IMR-90 (cell line): ENCODE measurements around the gene S100A16. TPM values are rescaled to one million over a fixed set of nuclear protein-coding genes. Genes with fewer than 3 reads are reported as not detected.

Source experiments
- ATAC-seq: fragments of 200-7000 bp; cut with Tn5 transposase; 2 replicates; pipeline ENCODE4 v1.9.1; 2020; ENCODE audit warnings: low read depth, mild to moderate bottlenecking, moderate library complexity
- BruUV-seq: library from RNA; stranded (reverse); fragments of 400-500 nt; replicated peaks from 2 replicates; lab custom pipeline; 2021; lab: Mats Ljungman, UMichigan
- CTCF ChIA-PET: fragments of 300-600 bp; formaldehyde crosslinking; extraction: SDS; loops from one replicate; lab custom pipeline; 2021; ENCODE audit warnings: antibody characterized with exemption; lab: Yijun Ruan, JAX
- POLR2A ChIA-PET: fragments of 300-600 bp; sonication (Branson Sonifier 250); formaldehyde crosslinking; loops from one replicate; lab custom pipeline; 2022; ENCODE audit warnings: antibody characterized with exemption; ENCODE audit not compliant: unreplicated experiment; lab: Charles Lee
- DNase-seq: peaks from one replicate; pipeline ENCODE4 v3.0.0; 2013
- H2AFZ ChIP-seq: replicated peaks from 2 replicates; pipeline ENCODE3; 2013; ENCODE audit warnings: low read length, mild to moderate bottlenecking; ENCODE audit not compliant: poor library complexity
- H2AK5ac ChIP-seq: 2 replicates; pipeline ENCODE4 v1.6.1; 2013; ENCODE audit warnings: low read depth, low read length, inconsistent platforms
- H2AK9ac ChIP-seq: replicated peaks from 2 replicates; pipeline ENCODE3; 2013; ENCODE audit warnings: mild to moderate bottlenecking, low read depth, low read length, moderate library complexity; ENCODE audit not compliant: poor library complexity
- H2BK120ac ChIP-seq: 2 replicates; pipeline ENCODE4 v1.6.1; 2013; ENCODE audit warnings: low read depth, low read length, inconsistent platforms
- H2BK15ac ChIP-seq: 3 replicates; pipeline ENCODE4 v1.6.1; 2013; ENCODE audit warnings: low read depth, low read length, inconsistent platforms
- H2BK20ac ChIP-seq: 2 replicates; pipeline ENCODE4 v1.6.1; 2013; ENCODE audit warnings: low read depth, mild to moderate bottlenecking, inconsistent platforms, low read length, moderate library complexity
- H2BK5ac ChIP-seq: 2 replicates; pipeline ENCODE4 v1.6.1; 2013; ENCODE audit warnings: mild to moderate bottlenecking, low read depth, low read length, inconsistent platforms; ENCODE audit not compliant: poor library complexity, severe bottlenecking
- H3K14ac ChIP-seq: replicated peaks from 2 replicates; pipeline ENCODE4 v1.6.1; 2013; ENCODE audit warnings: low read depth, low read length, inconsistent platforms
- H3K18ac ChIP-seq: 2 replicates; pipeline ENCODE4 v1.6.1; 2013; ENCODE audit warnings: low read depth, low read length, control low read depth
- H3K23ac ChIP-seq: 2 replicates; pipeline ENCODE4 v1.6.1; 2013; ENCODE audit warnings: low read depth, low read length, inconsistent platforms
- H3K27ac ChIP-seq: 2 replicates; pipeline ENCODE4 v1.5.1; 2013; ENCODE audit warnings: mild to moderate bottlenecking, control low read depth, low read length; ENCODE audit not compliant: insufficient read depth
- H3K27me3 ChIP-seq: 2 replicates; pipeline ENCODE4 v1.6.1; 2013; ENCODE audit warnings: low read length; ENCODE audit not compliant: control insufficient read depth, insufficient read depth
- H3K36me3 ChIP-seq: 2 replicates; pipeline ENCODE4 v1.6.1; 2013; ENCODE audit warnings: low read length, mixed read lengths; ENCODE audit not compliant: control insufficient read depth, insufficient read depth
- H3K4ac ChIP-seq: 2 replicates; pipeline ENCODE4 v1.6.1; 2013; ENCODE audit warnings: low read depth, low read length, inconsistent platforms
- H3K4me1 ChIP-seq: 2 replicates; pipeline ENCODE4 v1.6.1; 2013; ENCODE audit warnings: low read length, mixed read lengths; ENCODE audit not compliant: control insufficient read depth, insufficient read depth
- H3K4me2 ChIP-seq: 2 replicates; pipeline ENCODE4 v1.6.1; 2013; ENCODE audit warnings: low read depth, mild to moderate bottlenecking, control low read depth, low read length, moderate library complexity
- H3K4me3 ChIP-seq: 2 replicates; pipeline ENCODE4 v1.5.1; 2013; ENCODE audit warnings: low read depth, mild to moderate bottlenecking, control low read depth, low read length, moderate library complexity; ENCODE audit not compliant: insufficient read depth
- H3K56ac ChIP-seq: 2 replicates; pipeline ENCODE4 v1.6.1; 2013; ENCODE audit warnings: low read length, inconsistent platforms; ENCODE audit not compliant: insufficient read depth; ENCODE audit errors: extremely low read depth
- H3K79me1 ChIP-seq, 2 experiments: 2 replicates each; pipeline ENCODE4 v1.6.1; 2013; ENCODE audit warnings: low read length in 2 of 2, inconsistent platforms in 1 of 2, low read depth in 1 of 2
- H3K9ac ChIP-seq: 2 replicates; pipeline ENCODE4 v1.6.1; 2013; ENCODE audit warnings: low read depth, low read length, control low read depth
- H3K9me1 ChIP-seq: 2 replicates; pipeline ENCODE4 v1.6.1; 2013; ENCODE audit warnings: low read length, inconsistent platforms; ENCODE audit not compliant: insufficient read depth
- H3K9me3 ChIP-seq: 2 replicates; pipeline ENCODE4 v1.6.1; 2013; ENCODE audit warnings: low read length; ENCODE audit not compliant: control insufficient read depth, insufficient read depth
- H4K20me1 ChIP-seq: 2 replicates; pipeline ENCODE4 v1.6.1; 2013; ENCODE audit warnings: low read length, inconsistent platforms; ENCODE audit not compliant: insufficient read depth
- H4K5ac ChIP-seq: 2 replicates; pipeline ENCODE4 v1.6.1; 2013; ENCODE audit warnings: mild to moderate bottlenecking, low read depth, low read length, control low read depth
- H4K8ac ChIP-seq, 2 experiments: 2 replicates each; pipeline ENCODE4 v1.6.1; 2013; ENCODE audit warnings: low read depth in 2 of 2, low read length in 2 of 2, control low read depth in 1 of 2, inconsistent platforms in 1 of 2
- H4K91ac ChIP-seq: 2 replicates; pipeline ENCODE4 v1.6.1; 2013; ENCODE audit warnings: low read depth, low read length, inconsistent platforms; ENCODE audit not compliant: insufficient read depth
- CTCF ChIP-seq: conservative IDR thresholded peaks from 2 replicates; pipeline ENCODE4 v1.5.1; 2012; ENCODE audit warnings: mild to moderate bottlenecking, low read depth, low read length, improper control_type of control experiment
- RCOR1 ChIP-seq: IDR thresholded peaks from 2 replicates; pipeline ENCODE4 v1.6.1; 2012; ENCODE audit warnings: mild to moderate bottlenecking, low read length, improper control_type of control experiment; ENCODE audit not compliant: insufficient replicate concordance
- WGBS, 2 experiments: methylation state at CpG; one replicate each; pipeline versions ENCODE4 v1.1.5 to v1.1.7; 2013; ENCODE audit warnings: missing lambda C conversion rate in 2 of 2; ENCODE audit not compliant: insufficient read length in 1 of 2; ENCODE audit errors: extremely low coverage in 2 of 2; 5-methylcytosine and 5-hydroxymethylcytosine counted together
- dilution Hi-C: fragments of 300-500 bp; cut with HindIII; formaldehyde crosslinking; loops from one replicate; pipeline ENCODE4 v1.14.3; 2018; ENCODE audit warnings: low sequenced_read_pairs; ENCODE audit not compliant: unreplicated experiment
- in situ Hi-C: fragments of 300-500 bp; cut with MboI; formaldehyde crosslinking; loops from 3 replicates; pipeline ENCODE4 v1.14.3; 2019; ENCODE audit warnings: low sequenced_read_pairs, inconsistent platforms, mixed read lengths
- intact Hi-C: fragments of 100-400 bp; cut with micrococcal nuclease; formaldehyde crosslinking; loops from 2 replicates; pipeline ENCODE4 v1.10.0; 2022
- polyA plus RNA-seq, 3 experiments: library from polyadenylated mRNA; depleted of rRNA; stranded (reverse); fragments of >200 nt; gene quantifications; 2 replicates each; pipeline ENCODE4 v1.2.3, GENCODE V29; 2012; ENCODE audit warnings: low replicate concordance in 1 of 3
- total RNA-seq: library from RNA; depleted of rRNA; stranded (reverse); fragments of >200 nt; gene quantifications from 2 replicates; pipeline ENCODE4 v1.2.3, GENCODE V29; 2012

S100A16 gene
- total and polyA plus RNA-seq, 2 of the 4 experiments (the other 2 are of a cell fraction), result 201 to 515 TPM

- Histone ChIP-seq H2BK20ac (no peak overlapping the region), H2BK15ac (no peak overlapping the region), H2BK5ac (no peak overlapping the region), H3K9ac (no peak overlapping the region), H4K8ac (no peak overlapping the region), H3K9me1 (peaks cover 17% of the 10 kb centered on the region), H3K36me3 (peaks cover 22% of the 10 kb centered on the region), H3K4ac (no peak overlapping the region), H3K23ac (no peak overlapping the region), H2AK5ac (no peak overlapping the region), H3K79me1 (peaks cover 15 to 59% of the 10 kb centered on the region in 2 experiments), H3K27ac (no peak overlapping the region), H2AFZ (no peak overlapping the region), H4K91ac (no peak overlapping the region), H3K14ac (no peak overlapping the region), H3K4me1 (peaks cover 31% of the 10 kb centered on the region), H2BK120ac (no peak overlapping the region), H3K9me3 (no peaks in the 10 kb centered on the region), H3K4me3 (no peak overlapping the region), H3K56ac (no peak overlapping the region), H2AK9ac (no peak overlapping the region), H4K5ac (no peak overlapping the region), H3K18ac (no peak overlapping the region), H4K20me1 (peaks cover 11% of the 10 kb centered on the region; the same call in 1 of the 2 replicates), H3K27me3 (no peaks in the 10 kb centered on the region), H3K4me2 (no peak overlapping the region)
- BruUV-seq, result no TSS peak
- CTCF ChIA-PET, result no interaction called here
- WGBS, 2 experiments, result no CpG with 5 or more reads among the region's 11 CpGs
- TF ChIP-seq CTCF (no peak), RCOR1 (no peak)
- POLR2A ChIA-PET, result no interaction called here
- DNase-seq (no peak), ATAC-seq (no peak)
- dilution Hi-C loops, result no loop called here
- in situ Hi-C loops, result no loop called here
- intact Hi-C loops, result no loop called here
Observed at GRCh38 chr1:153606194-153606593, 6.7 kb downstream of the S100A16 start.
